GM12878 (cell line): ENCODE results near the gene STIL. TPM values are rescaled to one million over a fixed set of nuclear protein-coding genes. Genes with fewer than 3 reads are reported as not detected.

Experiments
- BMI1 ChIP-seq: fragments of 450-650 bp; IDR thresholded peaks from 2 replicates; pipeline ENCODE4 v1.6.1; 2016; ENCODE audit warnings: mild to moderate bottlenecking, moderate library complexity, borderline replicate concordance
- CBX3 ChIP-seq: fragments of 200-600 bp; sonication (generic); IDR thresholded peaks from 2 replicates; pipeline ENCODE4 v1.6.1; 2016; ENCODE audit warnings: low read depth, borderline replicate concordance
- CREM ChIP-seq: IDR thresholded peaks from 2 replicates; pipeline ENCODE4 v1.6.1; 2014; ENCODE audit warnings: antibody characterized with exemption, low read depth
- FOS ChIP-seq: IDR thresholded peaks from 3 replicates; pipeline ENCODE4 v1.6.1; 2011; ENCODE audit warnings: borderline replicate concordance; ENCODE audit not compliant: insufficient read length; ENCODE audit errors: extremely low read depth
- GABPA ChIP-seq: IDR thresholded peaks from 2 replicates; pipeline ENCODE4 v1.6.1; 2014; ENCODE audit warnings: antibody characterized with exemption, low read depth, mild to moderate bottlenecking, inconsistent platforms
- HCFC1 ChIP-seq: fragments of 150-350 bp; IDR thresholded peaks from 2 replicates; pipeline ENCODE4 v1.6.1; 2014; ENCODE audit warnings: low read length
- IKZF1 ChIP-seq: fragments of 450-650 bp; conservative IDR thresholded peaks from 2 replicates; pipeline ENCODE4 v1.6.1; 2017; ENCODE audit warnings: antibody characterized with exemption, mild to moderate bottlenecking
- NFXL1 ChIP-seq: fragments of 450-650 bp; IDR thresholded peaks from 2 replicates; pipeline ENCODE4 v1.6.1; 2017; ENCODE audit warnings: antibody characterized with exemption, mild to moderate bottlenecking, borderline replicate concordance
- NRF1 ChIP-seq: conservative IDR thresholded peaks from 2 replicates; pipeline ENCODE4 v1.6.1; 2011; ENCODE audit warnings: mild to moderate bottlenecking, low read depth, low read length, improper control_type of control experiment
- SP1 ChIP-seq: IDR thresholded peaks from one replicate; pipeline ENCODE4 v1.6.1; 2011; ENCODE audit warnings: low read depth, low read length
- TARDBP ChIP-seq: IDR thresholded peaks from 2 replicates; pipeline ENCODE4 v1.6.1; 2016; ENCODE audit warnings: borderline replicate concordance
- polyA plus RNA-seq, 11 experiments: library from polyadenylated mRNA; depleted of rRNA in 4 of 11; unstranded in 6 of 11; stranded (reverse) in 5 of 11; fragments of >200 nt; fragmentation: Nextera tagmentation in 4 of 11; fragmentation: Illumina TruSeq in 1 of 11; extraction: Ambion mirVana in 4 of 11; extraction: Trizol in 1 of 11; gene quantifications; 1 replicate in 1 of 11; 2 replicates in 10 of 11; pipeline versions ENCODE4 v1.2.1 to v1.2.3, GENCODE V29; 2011 to 2016; ENCODE audit warnings: inconsistent platforms in 2 of 11, missing spikeins in 2 of 11, low read depth in 1 of 11
- total RNA-seq, 4 experiments: library from RNA; depleted of rRNA in 3 of 4; stranded (reverse); fragments of >200 nt in 3 of 4; fragmentation: Illumina TruSeq in 1 of 4; extraction: Trizol in 1 of 4; gene quantifications; 2 replicates each; pipeline versions ENCODE4 v1.2.1 to v1.2.3, GENCODE V29; 2013 to 2021
- TF ChIP-seq, protein P1 (sequence below): fragments of 450-650 bp; IDR thresholded peaks from 2 replicates; pipeline ENCODE4 v1.6.1; 2017; ENCODE audit warnings: borderline replicate concordance
- TF ChIP-seq, protein P2 (sequence below): fragments of 450-650 bp; IDR thresholded peaks from 2 replicates; pipeline ENCODE4 v1.6.1; 2017; ENCODE audit warnings: mild to moderate bottlenecking, low read depth, inconsistent platforms; ENCODE audit not compliant: poor library complexity, severe bottlenecking
- TF ChIP-seq, protein P3 (sequence below): IDR thresholded peaks from 2 replicates; pipeline ENCODE4 v1.6.1; 2012; ENCODE audit warnings: mild to moderate bottlenecking, low read depth, low read length
- TF ChIP-seq, protein P4 (sequence below): fragments of 450-650 bp; IDR thresholded peaks from 2 replicates; pipeline ENCODE4 v1.6.1; 2016; ENCODE audit warnings: mild to moderate bottlenecking
- TF ChIP-seq, protein P5 (sequence below): fragments of 450-650 bp; IDR thresholded peaks from 2 replicates; pipeline ENCODE4 v1.6.1; 2017; ENCODE audit warnings: mild to moderate bottlenecking, moderate library complexity

Gene STIL
- total and polyA plus RNA-seq, 10 of the 15 experiments (the other 5 are each of a cell fraction or from before 2014, with no cell fraction given), result 6.0 to 35.1 (median 26.5) TPM

DNA sequence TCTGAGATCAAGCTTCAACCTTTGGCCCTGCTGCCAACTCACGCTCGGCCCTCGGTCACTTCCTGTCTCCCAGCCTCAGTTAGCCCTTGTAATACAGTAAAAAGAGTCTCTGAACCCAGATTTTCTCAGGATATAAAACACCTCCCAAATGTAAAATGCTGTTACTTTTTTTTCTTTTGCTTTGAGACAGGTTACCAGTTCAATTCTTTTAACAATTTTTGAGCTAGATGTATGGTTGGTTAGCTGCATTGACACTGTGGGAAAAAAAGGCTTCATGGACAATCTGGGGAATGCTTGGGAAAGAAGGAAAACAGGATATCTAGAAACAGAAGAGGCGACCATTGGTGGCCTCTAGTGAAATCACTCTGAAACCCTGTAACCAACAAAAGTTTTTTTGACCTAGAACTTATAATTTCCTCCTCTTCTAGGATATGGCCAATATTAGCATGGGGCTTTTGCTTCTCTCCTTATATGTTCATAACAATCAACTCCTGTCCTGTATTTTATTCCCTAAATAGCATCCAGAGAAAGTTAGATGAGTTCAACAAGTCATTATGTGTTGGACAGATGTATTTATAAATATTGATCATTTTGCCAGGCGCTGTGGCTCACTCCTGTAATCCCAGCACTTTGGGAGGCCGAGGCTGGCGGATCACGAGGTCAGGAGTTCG is 21.0 kb upstream of the STIL start (continued):
- TF ChIP-seq, protein P1, sequence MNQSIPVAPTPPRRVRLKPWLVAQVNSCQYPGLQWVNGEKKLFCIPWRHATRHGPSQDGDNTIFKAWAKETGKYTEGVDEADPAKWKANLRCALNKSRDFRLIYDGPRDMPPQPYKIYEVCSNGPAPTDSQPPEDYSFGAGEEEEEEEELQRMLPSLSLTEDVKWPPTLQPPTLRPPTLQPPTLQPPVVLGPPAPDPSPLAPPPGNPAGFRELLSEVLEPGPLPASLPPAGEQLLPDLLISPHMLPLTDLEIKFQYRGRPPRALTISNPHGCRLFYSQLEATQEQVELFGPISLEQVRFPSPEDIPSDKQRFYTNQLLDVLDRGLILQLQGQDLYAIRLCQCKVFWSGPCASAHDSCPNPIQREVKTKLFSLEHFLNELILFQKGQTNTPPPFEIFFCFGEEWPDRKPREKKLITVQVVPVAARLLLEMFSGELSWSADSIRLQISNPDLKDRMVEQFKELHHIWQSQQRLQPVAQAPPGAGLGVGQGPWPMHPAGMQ, result no peak
- no peak for TF ChIP-seq NRF1
- TF ChIP-seq, protein P2, sequence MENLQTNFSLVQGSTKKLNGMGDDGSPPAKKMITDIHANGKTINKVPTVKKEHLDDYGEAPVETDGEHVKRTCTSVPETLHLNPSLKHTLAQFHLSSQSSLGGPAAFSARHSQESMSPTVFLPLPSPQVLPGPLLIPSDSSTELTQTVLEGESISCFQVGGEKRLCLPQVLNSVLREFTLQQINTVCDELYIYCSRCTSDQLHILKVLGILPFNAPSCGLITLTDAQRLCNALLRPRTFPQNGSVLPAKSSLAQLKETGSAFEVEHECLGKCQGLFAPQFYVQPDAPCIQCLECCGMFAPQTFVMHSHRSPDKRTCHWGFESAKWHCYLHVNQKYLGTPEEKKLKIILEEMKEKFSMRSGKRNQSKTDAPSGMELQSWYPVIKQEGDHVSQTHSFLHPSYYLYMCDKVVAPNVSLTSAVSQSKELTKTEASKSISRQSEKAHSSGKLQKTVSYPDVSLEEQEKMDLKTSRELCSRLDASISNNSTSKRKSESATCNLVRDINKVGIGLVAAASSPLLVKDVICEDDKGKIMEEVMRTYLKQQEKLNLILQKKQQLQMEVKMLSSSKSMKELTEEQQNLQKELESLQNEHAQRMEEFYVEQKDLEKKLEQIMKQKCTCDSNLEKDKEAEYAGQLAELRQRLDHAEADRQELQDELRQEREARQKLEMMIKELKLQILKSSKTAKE, result peak; percentile 25
- no peak for TF ChIP-seq BMI1
- no peak for TF ChIP-seq CBX3
- TF ChIP-seq, protein P3, sequence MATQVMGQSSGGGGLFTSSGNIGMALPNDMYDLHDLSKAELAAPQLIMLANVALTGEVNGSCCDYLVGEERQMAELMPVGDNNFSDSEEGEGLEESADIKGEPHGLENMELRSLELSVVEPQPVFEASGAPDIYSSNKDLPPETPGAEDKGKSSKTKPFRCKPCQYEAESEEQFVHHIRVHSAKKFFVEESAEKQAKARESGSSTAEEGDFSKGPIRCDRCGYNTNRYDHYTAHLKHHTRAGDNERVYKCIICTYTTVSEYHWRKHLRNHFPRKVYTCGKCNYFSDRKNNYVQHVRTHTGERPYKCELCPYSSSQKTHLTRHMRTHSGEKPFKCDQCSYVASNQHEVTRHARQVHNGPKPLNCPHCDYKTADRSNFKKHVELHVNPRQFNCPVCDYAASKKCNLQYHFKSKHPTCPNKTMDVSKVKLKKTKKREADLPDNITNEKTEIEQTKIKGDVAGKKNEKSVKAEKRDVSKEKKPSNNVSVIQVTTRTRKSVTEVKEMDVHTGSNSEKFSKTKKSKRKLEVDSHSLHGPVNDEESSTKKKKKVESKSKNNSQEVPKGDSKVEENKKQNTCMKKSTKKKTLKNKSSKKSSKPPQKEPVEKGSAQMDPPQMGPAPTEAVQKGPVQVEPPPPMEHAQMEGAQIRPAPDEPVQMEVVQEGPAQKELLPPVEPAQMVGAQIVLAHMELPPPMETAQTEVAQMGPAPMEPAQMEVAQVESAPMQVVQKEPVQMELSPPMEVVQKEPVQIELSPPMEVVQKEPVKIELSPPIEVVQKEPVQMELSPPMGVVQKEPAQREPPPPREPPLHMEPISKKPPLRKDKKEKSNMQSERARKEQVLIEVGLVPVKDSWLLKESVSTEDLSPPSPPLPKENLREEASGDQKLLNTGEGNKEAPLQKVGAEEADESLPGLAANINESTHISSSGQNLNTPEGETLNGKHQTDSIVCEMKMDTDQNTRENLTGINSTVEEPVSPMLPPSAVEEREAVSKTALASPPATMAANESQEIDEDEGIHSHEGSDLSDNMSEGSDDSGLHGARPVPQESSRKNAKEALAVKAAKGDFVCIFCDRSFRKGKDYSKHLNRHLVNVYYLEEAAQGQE, result no peak
- no peak for TF ChIP-seq TARDBP
- TF ChIP-seq NFXL1, result no peak
- TF ChIP-seq FOS, result no peak
- TF ChIP-seq SP1, result no peak
- TF ChIP-seq, protein P4, sequence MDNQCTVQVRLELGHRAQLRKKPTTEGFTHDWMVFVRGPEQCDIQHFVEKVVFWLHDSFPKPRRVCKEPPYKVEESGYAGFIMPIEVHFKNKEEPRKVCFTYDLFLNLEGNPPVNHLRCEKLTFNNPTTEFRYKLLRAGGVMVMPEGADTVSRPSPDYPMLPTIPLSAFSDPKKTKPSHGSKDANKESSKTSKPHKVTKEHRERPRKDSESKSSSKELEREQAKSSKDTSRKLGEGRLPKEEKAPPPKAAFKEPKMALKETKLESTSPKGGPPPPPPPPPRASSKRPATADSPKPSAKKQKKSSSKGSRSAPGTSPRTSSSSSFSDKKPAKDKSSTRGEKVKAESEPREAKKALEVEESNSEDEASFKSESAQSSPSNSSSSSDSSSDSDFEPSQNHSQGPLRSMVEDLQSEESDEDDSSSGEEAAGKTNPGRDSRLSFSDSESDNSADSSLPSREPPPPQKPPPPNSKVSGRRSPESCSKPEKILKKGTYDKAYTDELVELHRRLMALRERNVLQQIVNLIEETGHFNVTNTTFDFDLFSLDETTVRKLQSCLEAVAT, result no peak
- TF ChIP-seq HCFC1, result no peak
- no peak for TF ChIP-seq IKZF1
- 0 out of 2 replicates have a peak, but pooled peaks have one; percentile 9 for TF ChIP-seq GABPA
- 0 out of 2 replicates have a peak, but pooled peaks have one; percentile 7 for TF ChIP-seq CREM
- TF ChIP-seq, protein P5, sequence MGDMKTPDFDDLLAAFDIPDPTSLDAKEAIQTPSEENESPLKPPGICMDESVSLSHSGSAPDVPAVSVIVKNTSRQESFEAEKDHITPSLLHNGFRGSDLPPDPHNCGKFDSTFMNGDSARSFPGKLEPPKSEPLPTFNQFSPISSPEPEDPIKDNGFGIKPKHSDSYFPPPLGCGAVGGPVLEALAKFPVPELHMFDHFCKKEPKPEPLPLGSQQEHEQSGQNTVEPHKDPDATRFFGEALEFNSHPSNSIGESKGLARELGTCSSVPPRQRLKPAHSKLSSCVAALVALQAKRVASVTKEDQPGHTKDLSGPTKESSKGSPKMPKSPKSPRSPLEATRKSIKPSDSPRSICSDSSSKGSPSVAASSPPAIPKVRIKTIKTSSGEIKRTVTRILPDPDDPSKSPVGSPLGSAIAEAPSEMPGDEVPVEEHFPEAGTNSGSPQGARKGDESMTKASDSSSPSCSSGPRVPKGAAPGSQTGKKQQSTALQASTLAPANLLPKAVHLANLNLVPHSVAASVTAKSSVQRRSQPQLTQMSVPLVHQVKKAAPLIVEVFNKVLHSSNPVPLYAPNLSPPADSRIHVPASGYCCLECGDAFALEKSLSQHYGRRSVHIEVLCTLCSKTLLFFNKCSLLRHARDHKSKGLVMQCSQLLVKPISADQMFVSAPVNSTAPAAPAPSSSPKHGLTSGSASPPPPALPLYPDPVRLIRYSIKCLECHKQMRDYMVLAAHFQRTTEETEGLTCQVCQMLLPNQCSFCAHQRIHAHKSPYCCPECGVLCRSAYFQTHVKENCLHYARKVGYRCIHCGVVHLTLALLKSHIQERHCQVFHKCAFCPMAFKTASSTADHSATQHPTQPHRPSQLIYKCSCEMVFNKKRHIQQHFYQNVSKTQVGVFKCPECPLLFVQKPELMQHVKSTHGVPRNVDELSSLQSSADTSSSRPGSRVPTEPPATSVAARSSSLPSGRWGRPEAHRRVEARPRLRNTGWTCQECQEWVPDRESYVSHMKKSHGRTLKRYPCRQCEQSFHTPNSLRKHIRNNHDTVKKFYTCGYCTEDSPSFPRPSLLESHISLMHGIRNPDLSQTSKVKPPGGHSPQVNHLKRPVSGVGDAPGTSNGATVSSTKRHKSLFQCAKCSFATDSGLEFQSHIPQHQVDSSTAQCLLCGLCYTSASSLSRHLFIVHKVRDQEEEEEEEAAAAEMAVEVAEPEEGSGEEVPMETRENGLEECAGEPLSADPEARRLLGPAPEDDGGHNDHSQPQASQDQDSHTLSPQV, result no peak
